Upper lobe of left lung (tissue), 4 donors: ENCODE results near the gene KCTD14.

Experiments used
- CTCF ChIP-seq, 6 experiments: fragments of 450-650 bp in 4 of 6; fragments of 200-600 bp in 2 of 6; sonication (generic) in 2 of 6; IDR thresholded peaks; one replicate each; pipeline ENCODE4 v1.5.1; 2016 to 2019; ENCODE audit warnings: antibody characterized with exemption in 6 of 6
- EP300 ChIP-seq, 4 donors: sonication (generic); formaldehyde crosslinking; IDR thresholded peaks; one replicate each; pipeline ENCODE4 v1.5.1; 2017; ENCODE audit warnings: antibody characterized with exemption in 4 of 4, control low read depth in 2 of 4

GRCh38 chr11:78045851-78046485, 22.9 kb upstream of the KCTD14 start:
- TF ChIP-seq EP300 (IDR thresholded peaks at IDR 0.05) (no peak), CTCF (IDR thresholded peaks at IDR 0.05) (peak; percentile 94 to 99 (median 96))
